Measurements from ENCODE around the gene SLC35G6.
"Not testable (repeated sequence)": the region's sequence is repeated elsewhere in the genome, so short reads cannot be mapped to it uniquely, and the experiment has no call there.

DNA sequence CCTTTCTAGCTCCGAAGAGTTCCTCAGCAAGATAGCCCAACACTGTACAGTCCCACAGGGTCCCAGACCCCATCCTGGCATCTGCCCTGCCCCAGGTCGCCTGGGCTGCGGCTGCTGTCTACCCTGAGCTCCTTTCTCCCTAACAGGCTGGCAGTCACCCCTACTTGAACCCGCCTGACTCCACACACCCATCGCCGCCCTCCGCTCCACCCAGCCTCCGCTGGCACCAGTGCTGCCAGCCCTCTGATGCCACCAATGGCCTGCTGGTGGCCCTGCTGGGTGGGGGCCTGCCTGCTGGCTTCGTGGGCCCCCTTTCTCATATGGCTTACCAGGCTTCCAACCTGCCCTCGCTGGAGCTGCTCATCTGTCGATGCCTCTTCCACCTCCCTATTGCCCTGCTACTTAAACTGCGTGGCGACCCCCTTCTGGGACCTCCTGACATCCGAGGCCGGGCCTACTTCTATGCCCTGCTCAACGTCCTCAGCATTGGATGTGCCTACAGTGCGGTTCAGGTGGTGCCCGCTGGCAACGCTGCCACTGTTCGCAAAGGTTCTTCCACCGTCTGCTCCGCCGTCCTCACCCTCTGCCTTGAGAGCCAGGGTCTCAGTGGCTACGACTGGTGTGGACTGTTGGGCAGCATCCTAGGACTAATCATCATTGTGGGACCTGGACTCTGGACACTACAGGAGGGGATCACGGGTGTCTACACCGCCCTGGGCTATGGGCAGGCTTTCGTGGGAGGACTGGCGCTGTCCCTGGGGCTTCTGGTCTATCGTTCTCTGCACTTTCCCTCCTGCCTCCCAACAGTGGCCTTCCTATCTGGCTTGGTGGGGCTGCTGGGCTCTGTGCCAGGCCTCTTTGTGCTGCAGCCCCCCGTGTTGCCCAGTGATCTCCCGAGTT lies 846 bp downstream of the SLC35G6 start:
- not testable (repeated sequence) for TF ChIP-seq NFYB (CRISPR knock-in tag; IDR thresholded peaks at IDR 0.05); CBX2 (IDR thresholded peaks at IDR 0.05; ENCODE audit: low read depth, low read length); CBX2 (CRISPR knock-in tag; IDR thresholded peaks at IDR 0.05; ENCODE audit: low read depth); SP1 (IDR thresholded peaks at IDR 0.05); SP1 (CRISPR knock-in tag; IDR thresholded peaks at IDR 0.05); XBP1 (CRISPR knock-in tag; IDR thresholded peaks at IDR 0.05)

Data from HepG2 (cell line).